Measurements from ENCODE around the gene C19orf47.

The C19orf47 gene

DNA sequence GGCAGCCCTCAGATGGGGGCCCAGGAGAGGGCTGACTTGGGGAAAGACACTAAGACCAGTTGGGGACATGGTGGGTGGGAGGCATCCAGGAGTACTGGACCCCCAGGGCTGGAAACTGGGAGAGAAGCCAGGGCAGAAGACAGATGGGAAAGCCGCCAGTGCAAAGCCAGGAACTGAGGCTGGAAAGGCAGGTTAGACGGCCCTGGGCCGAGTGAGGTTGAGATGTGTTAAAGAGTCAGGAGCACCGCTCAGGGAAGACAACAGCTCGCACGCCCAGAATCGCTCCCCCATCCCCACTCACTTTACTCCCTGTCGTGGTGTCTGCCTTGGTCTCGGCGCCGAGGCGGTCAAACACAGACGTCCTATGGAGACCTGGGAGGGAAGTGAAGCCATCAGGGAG lies 24.5 kb downstream of the C19orf47 start:
- no peaks in the 10 kb centered on the region for H3K9me2 ChIP-seq (replicated peaks; ENCODE audit: insufficient read depth, low read length)
- H3K27me3 ChIP-seq (replicated peaks; ENCODE audit: insufficient read depth, low read length) = no peaks in the 10 kb centered on the region
- H3K4me1 ChIP-seq (ENCODE audit: low read length) = no peaks in the 10 kb centered on the region
- H3K36me3 ChIP-seq (replicated peaks; ENCODE audit: insufficient read depth, low read length) = no peaks in the 10 kb centered on the region; the same call in 1 of the 2 replicates
- no peaks in the 10 kb centered on the region for H4K20me1 ChIP-seq (ENCODE audit: insufficient read depth, low read length)
- no peak overlapping the region for H3K4me3 ChIP-seq (ENCODE audit: low read length)
- no peak for DNase-seq
- TF ChIP-seq, protein P1, sequence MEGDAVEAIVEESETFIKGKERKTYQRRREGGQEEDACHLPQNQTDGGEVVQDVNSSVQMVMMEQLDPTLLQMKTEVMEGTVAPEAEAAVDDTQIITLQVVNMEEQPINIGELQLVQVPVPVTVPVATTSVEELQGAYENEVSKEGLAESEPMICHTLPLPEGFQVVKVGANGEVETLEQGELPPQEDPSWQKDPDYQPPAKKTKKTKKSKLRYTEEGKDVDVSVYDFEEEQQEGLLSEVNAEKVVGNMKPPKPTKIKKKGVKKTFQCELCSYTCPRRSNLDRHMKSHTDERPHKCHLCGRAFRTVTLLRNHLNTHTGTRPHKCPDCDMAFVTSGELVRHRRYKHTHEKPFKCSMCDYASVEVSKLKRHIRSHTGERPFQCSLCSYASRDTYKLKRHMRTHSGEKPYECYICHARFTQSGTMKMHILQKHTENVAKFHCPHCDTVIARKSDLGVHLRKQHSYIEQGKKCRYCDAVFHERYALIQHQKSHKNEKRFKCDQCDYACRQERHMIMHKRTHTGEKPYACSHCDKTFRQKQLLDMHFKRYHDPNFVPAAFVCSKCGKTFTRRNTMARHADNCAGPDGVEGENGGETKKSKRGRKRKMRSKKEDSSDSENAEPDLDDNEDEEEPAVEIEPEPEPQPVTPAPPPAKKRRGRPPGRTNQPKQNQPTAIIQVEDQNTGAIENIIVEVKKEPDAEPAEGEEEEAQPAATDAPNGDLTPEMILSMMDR (IDR thresholded peaks at IDR 0.05; ENCODE audit: low read length) = no peak
- no peak for TF ChIP-seq EZH2 (optimal IDR thresholded peaks at IDR 0.05; ENCODE audit: low read depth, low read length)
- no peak for TF ChIP-seq EZH2phosphoT487 (IDR thresholded peaks at IDR 0.05; ENCODE audit: low read length)
- H3K27ac ChIP-seq (ENCODE audit: low read length) = no peak overlapping the region
- no peak overlapping the region for H3K4me2 ChIP-seq (ENCODE audit: low read depth, low read length)
- H2AFZ ChIP-seq (ENCODE audit: low read length) = no peak overlapping the region
- H3K9ac ChIP-seq (ENCODE audit: low read length) = no peak overlapping the region
- no peaks in the 10 kb centered on the region for H3K79me2 ChIP-seq (ENCODE audit: low read length)
- no peaks in the 10 kb centered on the region for H3F3A ChIP-seq (ENCODE audit: insufficient read depth, low read length)
- H3K9me3 ChIP-seq (replicated peaks; ENCODE audit: insufficient read depth, low read length) = no peaks in the 10 kb centered on the region

DNA sequence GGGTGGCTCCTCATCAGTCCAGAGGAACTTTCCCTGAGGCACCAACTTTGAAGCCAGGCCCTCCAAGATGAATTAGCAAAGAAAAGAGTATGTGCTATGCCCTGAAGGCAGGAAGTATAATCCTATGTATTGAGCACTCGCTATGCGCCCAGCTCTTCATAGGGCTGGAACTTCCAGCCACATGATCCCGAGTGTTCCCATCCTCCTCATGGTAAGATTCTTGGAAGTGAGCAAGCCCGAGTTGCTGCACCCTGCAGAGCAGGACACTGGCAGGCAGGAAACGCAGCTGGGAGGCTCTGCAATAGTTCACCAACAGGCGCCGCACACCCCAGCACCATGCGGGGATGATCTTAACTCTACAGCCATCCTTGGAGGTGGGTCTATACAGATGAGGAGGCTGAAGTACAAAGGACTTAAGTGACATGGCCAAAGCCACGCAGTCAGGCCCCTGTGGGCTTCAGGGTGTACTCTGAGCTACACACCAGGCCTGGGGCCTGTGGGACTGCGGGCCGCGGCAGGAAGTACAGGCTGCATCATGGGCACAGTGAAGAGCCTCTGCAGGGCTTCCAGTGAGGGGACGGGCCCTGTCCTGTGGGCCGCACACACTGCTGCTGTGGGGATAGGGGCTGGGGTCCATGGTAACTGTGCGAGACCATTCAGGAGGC lies 25.1 kb downstream of the C19orf47 start:
- Histone ChIP-seq H4K20me1 (ENCODE audit: insufficient read depth, low read length) (no peaks in the 10 kb centered on the region), H3K4me3 (ENCODE audit: low read length) (no peak overlapping the region), H3K4me1 (ENCODE audit: low read length) (no peaks in the 10 kb centered on the region), H3K9me3 (replicated peaks; ENCODE audit: insufficient read depth, low read length) (no peaks in the 10 kb centered on the region), H3K36me3 (replicated peaks; ENCODE audit: insufficient read depth, low read length) (no peaks in the 10 kb centered on the region; the same call in 1 of the 2 replicates), H3K79me2 (ENCODE audit: low read length) (no peaks in the 10 kb centered on the region), H2AFZ (ENCODE audit: low read length) (no peak overlapping the region), H3K4me2 (ENCODE audit: low read depth, low read length) (no peak overlapping the region), H3K27me3 (replicated peaks; ENCODE audit: insufficient read depth, low read length) (no peaks in the 10 kb centered on the region), H3K9ac (ENCODE audit: low read length) (no peak overlapping the region), H3F3A (ENCODE audit: insufficient read depth, low read length) (no peaks in the 10 kb centered on the region), H3K9me2 (replicated peaks; ENCODE audit: insufficient read depth, low read length) (no peaks in the 10 kb centered on the region), H3K27ac (ENCODE audit: low read length) (no peak overlapping the region)
- TF ChIP-seq EZH2 (optimal IDR thresholded peaks at IDR 0.05; ENCODE audit: low read depth, low read length) = no peak
- TF ChIP-seq, protein P1 (IDR thresholded peaks at IDR 0.05; ENCODE audit: low read length) = no peak
- no peak for TF ChIP-seq EZH2phosphoT487 (IDR thresholded peaks at IDR 0.05; ENCODE audit: low read length)
- no peak for DNase-seq

DNA sequence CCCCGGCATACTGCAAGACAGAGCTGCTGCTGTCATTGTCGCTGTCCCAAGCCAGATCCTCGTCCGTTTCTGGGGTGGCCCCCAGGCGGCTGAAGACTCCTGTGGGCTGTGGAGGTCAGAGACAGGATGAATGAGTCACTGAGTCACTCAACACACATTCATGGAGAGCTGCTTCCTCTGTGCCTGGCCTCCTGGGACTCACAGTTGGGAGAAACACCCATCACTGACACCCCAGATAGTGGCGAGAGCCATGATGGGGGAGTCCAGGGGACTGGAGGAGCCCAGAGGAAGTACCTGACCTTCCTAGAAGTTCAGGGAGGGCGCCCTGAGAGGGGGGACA lies 26.0 kb downstream of the C19orf47 start:
- Histone ChIP-seq H3K4me1 (ENCODE audit: low read length) (no peaks in the 10 kb centered on the region), H3K9me2 (replicated peaks; ENCODE audit: insufficient read depth, low read length) (no peaks in the 10 kb centered on the region), H3K9ac (ENCODE audit: low read length) (no peak overlapping the region), H3K36me3 (replicated peaks; ENCODE audit: insufficient read depth, low read length) (no peaks in the 10 kb centered on the region; the same call in 1 of the 2 replicates), H4K20me1 (ENCODE audit: insufficient read depth, low read length) (no peaks in the 10 kb centered on the region), H3K27me3 (replicated peaks; ENCODE audit: insufficient read depth, low read length) (no peaks in the 10 kb centered on the region), H3K4me2 (ENCODE audit: low read depth, low read length) (no peak overlapping the region), H3K27ac (ENCODE audit: low read length) (no peak overlapping the region), H2AFZ (ENCODE audit: low read length) (no peak overlapping the region), H3K79me2 (ENCODE audit: low read length) (no peaks in the 10 kb centered on the region), H3K4me3 (ENCODE audit: low read length) (no peak overlapping the region), H3F3A (ENCODE audit: insufficient read depth, low read length) (no peaks in the 10 kb centered on the region), H3K9me3 (replicated peaks; ENCODE audit: insufficient read depth, low read length) (no peaks in the 10 kb centered on the region)
- no peak for TF ChIP-seq EZH2 (optimal IDR thresholded peaks at IDR 0.05; ENCODE audit: low read depth, low read length)
- TF ChIP-seq EZH2phosphoT487 (IDR thresholded peaks at IDR 0.05; ENCODE audit: low read length) = no peak
- TF ChIP-seq, protein P1 (IDR thresholded peaks at IDR 0.05; ENCODE audit: low read length) = no peak
- DNase-seq = no peak
